GM06990 (cell line): ENCODE data around the gene SEZ6L.

Experiments
- DNase-seq: peaks from one replicate; pipeline ENCODE4 v3.0.0-alpha.2; 2011; ENCODE audit not compliant: insufficient read length; ENCODE audit errors: extremely low read depth
- H3K27me3 ChIP-seq: replicated peaks from 2 replicates; pipeline ENCODE4 v1.6.0; 2011; ENCODE audit warnings: low read length; ENCODE audit not compliant: control insufficient read depth, insufficient read depth
- H3K36me3 ChIP-seq: 2 replicates; pipeline ENCODE4 v1.5.1; 2011; ENCODE audit warnings: low read length; ENCODE audit not compliant: control insufficient read depth, insufficient read depth
- H3K4me3 ChIP-seq: replicated peaks from 2 replicates; pipeline ENCODE4 v1.5.1; 2011; ENCODE audit warnings: low read depth, mild to moderate bottlenecking, control low read depth, low read length
- TF ChIP-seq, protein P1 (sequence below): IDR thresholded peaks from 2 replicates; pipeline ENCODE4 v1.5.1; 2011; ENCODE audit warnings: low read length, control low read depth, mild to moderate bottlenecking, inconsistent platforms; ENCODE audit not compliant: insufficient read depth, poor library complexity, severe bottlenecking

Gene SEZ6L

DNA sequence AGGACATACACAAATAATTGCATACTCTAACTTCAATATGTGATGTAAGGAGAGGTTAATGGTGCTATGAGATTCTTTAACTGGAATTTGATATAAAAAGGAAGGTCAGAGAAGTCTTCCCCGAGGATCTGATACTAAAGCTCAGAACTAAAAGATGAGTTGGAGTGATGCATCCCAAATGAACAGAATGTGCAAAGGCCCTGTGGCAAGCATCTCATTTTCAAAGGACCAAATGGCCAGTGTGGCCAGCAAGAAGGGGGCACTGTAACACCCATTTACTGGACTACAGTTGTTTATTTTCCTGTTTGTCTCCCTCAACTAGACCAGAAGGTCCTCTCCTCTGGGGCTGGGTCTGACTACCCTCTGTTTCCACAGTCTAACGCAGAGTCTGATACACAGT lies 144.9 kb downstream of the SEZ6L start:
- Histone ChIP-seq H3K4me3 (no peak overlapping the region), H3K27me3 (no peaks in the 10 kb centered on the region; the same call in none of the 2 replicates), H3K36me3 (no peaks in the 10 kb centered on the region)
- no peak for DNase-seq
- TF ChIP-seq, protein P1, sequence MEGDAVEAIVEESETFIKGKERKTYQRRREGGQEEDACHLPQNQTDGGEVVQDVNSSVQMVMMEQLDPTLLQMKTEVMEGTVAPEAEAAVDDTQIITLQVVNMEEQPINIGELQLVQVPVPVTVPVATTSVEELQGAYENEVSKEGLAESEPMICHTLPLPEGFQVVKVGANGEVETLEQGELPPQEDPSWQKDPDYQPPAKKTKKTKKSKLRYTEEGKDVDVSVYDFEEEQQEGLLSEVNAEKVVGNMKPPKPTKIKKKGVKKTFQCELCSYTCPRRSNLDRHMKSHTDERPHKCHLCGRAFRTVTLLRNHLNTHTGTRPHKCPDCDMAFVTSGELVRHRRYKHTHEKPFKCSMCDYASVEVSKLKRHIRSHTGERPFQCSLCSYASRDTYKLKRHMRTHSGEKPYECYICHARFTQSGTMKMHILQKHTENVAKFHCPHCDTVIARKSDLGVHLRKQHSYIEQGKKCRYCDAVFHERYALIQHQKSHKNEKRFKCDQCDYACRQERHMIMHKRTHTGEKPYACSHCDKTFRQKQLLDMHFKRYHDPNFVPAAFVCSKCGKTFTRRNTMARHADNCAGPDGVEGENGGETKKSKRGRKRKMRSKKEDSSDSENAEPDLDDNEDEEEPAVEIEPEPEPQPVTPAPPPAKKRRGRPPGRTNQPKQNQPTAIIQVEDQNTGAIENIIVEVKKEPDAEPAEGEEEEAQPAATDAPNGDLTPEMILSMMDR, result no peak

DNA sequence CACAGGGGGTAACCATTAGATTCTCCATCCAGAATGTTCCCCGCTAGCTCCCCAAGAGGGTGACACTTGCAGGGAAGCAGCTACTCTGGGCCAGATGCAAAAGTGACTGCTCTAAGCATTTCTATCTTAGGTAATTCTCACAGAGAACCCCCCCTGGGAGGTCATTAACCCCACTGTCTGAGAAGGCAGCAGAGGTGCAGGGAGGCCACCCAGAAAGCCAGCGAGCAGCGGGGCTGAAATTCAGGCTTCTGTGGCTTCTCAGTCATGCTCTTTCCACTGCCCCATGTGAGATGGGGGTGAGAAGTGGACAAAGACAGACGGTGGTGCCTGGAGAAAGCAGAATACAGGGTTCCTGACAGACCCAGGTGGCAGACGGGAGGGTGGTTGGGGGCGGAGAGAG lies 145.4 kb downstream of the SEZ6L start:
- H3K36me3 ChIP-seq, result no peaks in the 10 kb centered on the region
- DNase-seq, result no peak
- no peak overlapping the region for H3K4me3 ChIP-seq
- TF ChIP-seq, protein P1, result no peak
- H3K27me3 ChIP-seq, result no peaks in the 10 kb centered on the region; the same call in none of the 2 replicates

- Histone ChIP-seq H3K27me3 (no peaks in the 10 kb centered on the region; the same call in 1 of the 2 replicates), H3K4me3 (no peak overlapping the region), H3K36me3 (no peaks in the 10 kb centered on the region)
- DNase-seq, result no peak
- TF ChIP-seq, protein P1, result no peak
These were observed 147.5 kb downstream of the SEZ6L start for GRCh38 chr22:26316732-26317285.

- TF ChIP-seq, protein P1, result no peak
These were observed 149.7 kb downstream of the SEZ6L start for GRCh38 chr22:26318975-26319374.

DNA sequence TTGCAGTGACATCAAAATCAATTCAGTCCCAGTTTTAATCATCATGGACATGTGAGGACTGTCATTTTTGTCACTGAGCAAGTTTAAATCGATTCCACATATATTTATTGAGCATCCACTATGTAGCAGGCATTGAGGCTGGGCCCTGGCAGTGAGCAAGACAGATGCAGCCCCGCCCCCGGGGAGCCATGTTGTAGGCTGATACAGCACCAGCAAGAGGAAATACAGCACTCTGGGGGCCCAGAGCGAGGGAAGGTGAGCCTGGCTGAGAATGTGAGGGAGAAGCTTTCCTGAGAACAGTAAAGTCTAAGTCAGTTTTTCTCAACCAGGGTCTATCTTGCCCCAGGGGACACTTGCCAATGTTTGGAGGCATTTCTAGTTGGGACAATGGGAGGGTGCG lies 151.2 kb downstream of the SEZ6L start:
- H3K27me3 ChIP-seq, result no peaks in the 10 kb centered on the region; the same call in 1 of the 2 replicates

More at GRCh38 chr22:26318975-26319374, 149.7 kb downstream of the SEZ6L start:
- no peak for DNase-seq
- Histone ChIP-seq H3K36me3 (no peaks in the 10 kb centered on the region), H3K27me3 (no peaks in the 10 kb centered on the region; the same call in 1 of the 2 replicates), H3K4me3 (no peak overlapping the region)

More for the DNA sequence above, 151.2 kb downstream of the SEZ6L start:
- Histone ChIP-seq H3K36me3 (no peaks in the 10 kb centered on the region), H3K4me3 (no peak overlapping the region)
- no peak for DNase-seq
- TF ChIP-seq, protein P1, result no peak
